DOHH2 (cell line): ENCODE data around the gene SATB1.
A peak's percentile ranks its signal among the peaks of the same experiment; 100 is the strongest.

ENCODE experiments used
- H3F3A ChIP-seq: fragments of 200-600 bp; sonication (generic), shearing (Covaris generic); 2 replicates; pipeline ENCODE4 v1.6.0; 2016; ENCODE audit warnings: antibody characterized with exemption, mild to moderate bottlenecking; ENCODE audit not compliant: control insufficient read depth, insufficient read depth
- H3K27ac ChIP-seq: fragments of 200-600 bp; sonication (generic); 2 replicates; pipeline ENCODE4 v1.5.1; 2014; ENCODE audit warnings: low read depth, mild to moderate bottlenecking, low read length, moderate library complexity
- H3K27me3 ChIP-seq: fragments of 200-600 bp; sonication (generic); 2 replicates; pipeline ENCODE4 v1.6.1; 2014; ENCODE audit warnings: mild to moderate bottlenecking, low read length, mixed read lengths; ENCODE audit not compliant: control insufficient read depth
- H3K36me3 ChIP-seq: fragments of 200-600 bp; sonication (generic); 2 replicates; pipeline ENCODE4 v1.6.1; 2014; ENCODE audit warnings: mild to moderate bottlenecking, low read length, moderate library complexity, mixed read lengths; ENCODE audit not compliant: control insufficient read depth
- H3K4me1 ChIP-seq: fragments of 200-600 bp; sonication (generic); 2 replicates; pipeline ENCODE4 v1.6.1; 2014; ENCODE audit warnings: mild to moderate bottlenecking, low read length, mixed read lengths; ENCODE audit not compliant: control insufficient read depth
- H3K4me2 ChIP-seq: fragments of 200-600 bp; sonication (generic); 2 replicates; pipeline ENCODE4 v1.6.0; 2014; ENCODE audit warnings: mild to moderate bottlenecking, low read length, moderate library complexity
- H3K4me3 ChIP-seq: fragments of 200-600 bp; sonication (generic); 2 replicates; pipeline ENCODE4 v1.5.1; 2014; ENCODE audit warnings: mild to moderate bottlenecking, low read length, mixed read lengths
- H3K79me2 ChIP-seq: fragments of 200-600 bp; sonication (generic); 2 replicates; pipeline ENCODE4 v1.6.1; 2014; ENCODE audit warnings: mild to moderate bottlenecking, low read length, mixed read lengths; ENCODE audit not compliant: control insufficient read depth
- H3K9me2 ChIP-seq: fragments of 200-600 bp; sonication (generic); replicated peaks from 2 replicates; pipeline ENCODE4 v1.6.1; 2014; ENCODE audit warnings: mild to moderate bottlenecking, low read length, mixed read lengths; ENCODE audit not compliant: control insufficient read depth
- H3K9me3 ChIP-seq: fragments of 200-600 bp; sonication (generic); 2 replicates; pipeline ENCODE4 v1.6.1; 2014; ENCODE audit warnings: antibody characterized with exemption, low read length, mixed read lengths; ENCODE audit not compliant: control insufficient read depth, insufficient read depth
- H4K20me1 ChIP-seq: fragments of 200-600 bp; sonication (generic); 2 replicates; pipeline ENCODE4 v1.6.0; 2014; ENCODE audit warnings: low read depth, mild to moderate bottlenecking, antibody characterized with exemption, low read length, moderate library complexity; ENCODE audit not compliant: control insufficient read depth, insufficient read depth
- EZH2phosphoT487 ChIP-seq: fragments of 200-600 bp; sonication (generic); IDR thresholded peaks from 2 replicates; pipeline ENCODE4 v1.6.1; 2017; ENCODE audit warnings: borderline replicate concordance, mild to moderate bottlenecking, antibody characterized with exemption, low read length, moderate library complexity, mixed read lengths
- TF ChIP-seq, protein P1 (sequence below): fragments of 200-600 bp; sonication (generic); IDR thresholded peaks from one replicate; pipeline ENCODE4 v1.5.1; 2014; ENCODE audit warnings: antibody characterized with exemption, mild to moderate bottlenecking, low read depth, low read length; ENCODE audit not compliant: poor library complexity, severe bottlenecking

The SATB1 gene

GRCh38 chr3:18423401-18424212 is 1.5 kb downstream of the SATB1 start:
- peaks cover 4% of the 10 kb centered on the region; the same call in 1 of the 2 replicates for H4K20me1 ChIP-seq

GRCh38 chr3:18422972-18423371 is 2.2 kb downstream of the SATB1 start:
- H3K4me2 ChIP-seq, result peak overlapping the region; percentile 99
- peak overlapping the region; percentile 91; the same call in 1 of the 2 replicates for H3K4me3 ChIP-seq

More at GRCh38 chr3:18423401-18424212, 1.5 kb downstream of the SATB1 start:
- H3K4me3 ChIP-seq, result peak overlapping the region; percentile 91
- no peaks in the 10 kb centered on the region for H3K36me3 ChIP-seq
- no peak overlapping the region for H3K27ac ChIP-seq
- H3K79me2 ChIP-seq, result no peaks in the 10 kb centered on the region
- H3K9me2 ChIP-seq, result no peaks in the 10 kb centered on the region
- H3K9me3 ChIP-seq, result no peaks in the 10 kb centered on the region
- peak overlapping the region; percentile 99 for H3K4me2 ChIP-seq
- peaks cover 49% of the 10 kb centered on the region for H3K27me3 ChIP-seq
- peaks cover 16% of the 10 kb centered on the region for H3F3A ChIP-seq
- H3K4me1 ChIP-seq, result peaks cover 21% of the 10 kb centered on the region
- TF ChIP-seq, protein P1, sequence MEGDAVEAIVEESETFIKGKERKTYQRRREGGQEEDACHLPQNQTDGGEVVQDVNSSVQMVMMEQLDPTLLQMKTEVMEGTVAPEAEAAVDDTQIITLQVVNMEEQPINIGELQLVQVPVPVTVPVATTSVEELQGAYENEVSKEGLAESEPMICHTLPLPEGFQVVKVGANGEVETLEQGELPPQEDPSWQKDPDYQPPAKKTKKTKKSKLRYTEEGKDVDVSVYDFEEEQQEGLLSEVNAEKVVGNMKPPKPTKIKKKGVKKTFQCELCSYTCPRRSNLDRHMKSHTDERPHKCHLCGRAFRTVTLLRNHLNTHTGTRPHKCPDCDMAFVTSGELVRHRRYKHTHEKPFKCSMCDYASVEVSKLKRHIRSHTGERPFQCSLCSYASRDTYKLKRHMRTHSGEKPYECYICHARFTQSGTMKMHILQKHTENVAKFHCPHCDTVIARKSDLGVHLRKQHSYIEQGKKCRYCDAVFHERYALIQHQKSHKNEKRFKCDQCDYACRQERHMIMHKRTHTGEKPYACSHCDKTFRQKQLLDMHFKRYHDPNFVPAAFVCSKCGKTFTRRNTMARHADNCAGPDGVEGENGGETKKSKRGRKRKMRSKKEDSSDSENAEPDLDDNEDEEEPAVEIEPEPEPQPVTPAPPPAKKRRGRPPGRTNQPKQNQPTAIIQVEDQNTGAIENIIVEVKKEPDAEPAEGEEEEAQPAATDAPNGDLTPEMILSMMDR, result no peak
- TF ChIP-seq EZH2phosphoT487, result no peak

DNA sequence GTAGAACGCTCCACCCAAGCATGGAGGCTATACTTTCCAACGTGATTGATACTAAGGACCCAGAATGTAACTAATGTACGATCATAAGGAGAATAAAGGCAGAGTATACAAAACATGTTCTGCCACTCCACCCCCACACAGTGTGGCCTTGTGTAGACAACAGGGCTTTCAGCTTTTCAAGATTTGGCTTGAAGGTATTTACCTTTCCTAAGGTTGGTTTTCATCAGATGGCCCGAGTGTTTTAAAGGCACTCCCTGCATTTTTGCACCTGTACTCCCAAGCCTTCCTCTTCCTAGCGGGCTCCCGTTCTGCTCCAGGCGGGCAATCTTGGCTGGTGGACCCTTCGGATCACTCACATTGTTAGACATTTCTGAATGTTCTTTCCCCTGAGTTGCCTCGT is 4.6 kb downstream of the SATB1 start:
- TF ChIP-seq, protein P1, result no peak
- no peak for TF ChIP-seq EZH2phosphoT487
- no peaks in the 10 kb centered on the region for H3K36me3 ChIP-seq
- H4K20me1 ChIP-seq, result peaks cover 4% of the 10 kb centered on the region; the same call in 1 of the 2 replicates
- peaks cover 29% of the 10 kb centered on the region for H3K27me3 ChIP-seq
- no peaks in the 10 kb centered on the region for H3K9me2 ChIP-seq
- H3K4me2 ChIP-seq, result no peak overlapping the region
- H3K9me3 ChIP-seq, result no peaks in the 10 kb centered on the region
- peaks cover 24% of the 10 kb centered on the region for H3K4me1 ChIP-seq
- H3F3A ChIP-seq, result peaks cover 8% of the 10 kb centered on the region
- H3K27ac ChIP-seq, result no peak overlapping the region
- no peak overlapping the region for H3K4me3 ChIP-seq
- H3K79me2 ChIP-seq, result no peaks in the 10 kb centered on the region

More at GRCh38 chr3:18422972-18423371, 2.2 kb downstream of the SATB1 start:
- Histone ChIP-seq H3K9me3 (no peaks in the 10 kb centered on the region), H3K27me3 (peaks cover 45% of the 10 kb centered on the region), H3K36me3 (no peaks in the 10 kb centered on the region), H3K79me2 (no peaks in the 10 kb centered on the region), H3K27ac (no peak overlapping the region), H3K9me2 (no peaks in the 10 kb centered on the region), H3F3A (peaks cover 16% of the 10 kb centered on the region), H3K4me1 (peaks cover 21% of the 10 kb centered on the region), H4K20me1 (peaks cover 4% of the 10 kb centered on the region; the same call in 1 of the 2 replicates)
- no peak for TF ChIP-seq EZH2phosphoT487
- TF ChIP-seq, protein P1, result no peak
